Lower lobe of right lung (tissue), 2 donors: Measurements from ENCODE around the gene DUSP22. TPM values are rescaled to one million over a fixed set of nuclear protein-coding genes. Genes with fewer than 3 reads are reported as not detected.

Source experiments
- ATAC-seq, 2 donors: fragments of 200-7000 bp; cut with Tn5 transposase; one replicate each; pipeline ENCODE4 v1.9.1; 2020 to 2022; ENCODE audit warnings: mild to moderate bottlenecking in 2 of 2, moderate library complexity in 2 of 2
- DNase-seq: peaks from one replicate; pipeline ENCODE4 v3.0.0-alpha.2; 2020
- H3K27ac ChIP-seq: fragments of 200-600 bp; one replicate; pipeline ENCODE4 v1.8.0; 2022
- H3K27me3 ChIP-seq: fragments of 200-600 bp; one replicate; pipeline ENCODE4 v1.8.0; 2022; ENCODE audit warnings: low read depth
- H3K36me3 ChIP-seq: fragments of 200-600 bp; one replicate; pipeline ENCODE4 v1.8.0; 2022; ENCODE audit warnings: mild to moderate bottlenecking
- H3K4me1 ChIP-seq: fragments of 200-600 bp; one replicate; pipeline ENCODE4 v1.8.0; 2022
- H3K4me3 ChIP-seq: fragments of 200-600 bp; one replicate; pipeline ENCODE4 v1.8.0; 2022; ENCODE audit warnings: mild to moderate bottlenecking
- H3K9me3 ChIP-seq: fragments of 200-600 bp; one replicate; pipeline ENCODE4 v1.8.0; 2022
- intact Hi-C: fragments of 100-400 bp; cut with DNase I; formaldehyde crosslinking; loops from one replicate; pipeline ENCODE4 v1.11.0; 2022
- total RNA-seq: library from RNA; stranded (reverse); fragmentation: NEBNext Ultra II Directional; extraction: Animal tissue kit (Norgen Biotek cat#: 25700); gene quantifications from one replicate; pipeline ENCODE4 v1.2.1, GENCODE V29; 2021
- TF ChIP-seq, protein P1 (sequence below): fragments of 200-600 bp; IDR thresholded peaks from one replicate; pipeline ENCODE4 v1.8.0; 2022; ENCODE audit warnings: antibody characterized with exemption, mild to moderate bottlenecking
- donor health status: DM: no; HTN: yes; CAD: no; lungs with severe emphysema.

The DUSP22 gene
- total RNA-seq, 1 donor from 2014 or later = 66.4 TPM

DNA sequence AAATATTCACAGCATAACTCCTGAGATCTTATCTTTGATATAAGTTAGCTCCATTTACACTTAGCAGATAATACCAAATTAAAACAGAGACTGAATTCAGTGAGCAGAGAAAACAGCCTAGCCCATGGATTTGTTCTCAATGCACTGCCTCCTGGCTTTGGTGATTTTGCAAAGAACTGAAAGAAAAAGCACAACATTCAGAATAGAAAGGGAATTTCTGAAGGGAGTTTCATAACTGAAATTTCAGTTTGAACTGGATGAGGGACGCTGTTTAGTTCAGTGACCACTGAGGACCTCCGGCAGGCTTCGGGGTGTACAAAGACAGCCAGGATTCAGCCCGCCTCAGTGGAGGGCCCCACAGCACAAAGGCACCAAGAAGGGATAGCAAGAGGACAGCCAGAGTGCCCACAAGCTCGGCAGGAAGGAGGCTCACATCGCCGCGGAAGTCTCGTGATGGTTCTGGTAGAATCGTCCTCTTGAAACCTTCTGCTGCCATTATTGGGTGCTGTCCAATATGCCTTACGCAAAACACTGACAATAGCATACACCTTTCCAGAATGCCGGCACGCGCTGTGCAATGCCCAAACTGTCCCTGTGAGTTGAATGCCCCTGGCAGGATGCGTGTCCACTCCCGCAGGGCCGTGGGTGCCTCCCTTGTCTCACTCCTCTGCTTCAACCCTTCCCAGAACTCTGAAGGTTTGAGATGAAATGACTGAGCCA is 89.6 kb downstream of the DUSP22 start:
- no peaks in the 10 kb centered on the region for H3K9me3 ChIP-seq
- no peak overlapping the region for H3K4me3 ChIP-seq
- peaks cover 17% of the 10 kb centered on the region for H3K27me3 ChIP-seq
- intact Hi-C loops = no loop called here
- ATAC-seq (no peak), DNase-seq (no peak)
- H3K27ac ChIP-seq = no peak overlapping the region
- TF ChIP-seq, protein P1, sequence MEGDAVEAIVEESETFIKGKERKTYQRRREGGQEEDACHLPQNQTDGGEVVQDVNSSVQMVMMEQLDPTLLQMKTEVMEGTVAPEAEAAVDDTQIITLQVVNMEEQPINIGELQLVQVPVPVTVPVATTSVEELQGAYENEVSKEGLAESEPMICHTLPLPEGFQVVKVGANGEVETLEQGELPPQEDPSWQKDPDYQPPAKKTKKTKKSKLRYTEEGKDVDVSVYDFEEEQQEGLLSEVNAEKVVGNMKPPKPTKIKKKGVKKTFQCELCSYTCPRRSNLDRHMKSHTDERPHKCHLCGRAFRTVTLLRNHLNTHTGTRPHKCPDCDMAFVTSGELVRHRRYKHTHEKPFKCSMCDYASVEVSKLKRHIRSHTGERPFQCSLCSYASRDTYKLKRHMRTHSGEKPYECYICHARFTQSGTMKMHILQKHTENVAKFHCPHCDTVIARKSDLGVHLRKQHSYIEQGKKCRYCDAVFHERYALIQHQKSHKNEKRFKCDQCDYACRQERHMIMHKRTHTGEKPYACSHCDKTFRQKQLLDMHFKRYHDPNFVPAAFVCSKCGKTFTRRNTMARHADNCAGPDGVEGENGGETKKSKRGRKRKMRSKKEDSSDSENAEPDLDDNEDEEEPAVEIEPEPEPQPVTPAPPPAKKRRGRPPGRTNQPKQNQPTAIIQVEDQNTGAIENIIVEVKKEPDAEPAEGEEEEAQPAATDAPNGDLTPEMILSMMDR = no peak
- no peaks in the 10 kb centered on the region for H3K4me1 ChIP-seq
- H3K36me3 ChIP-seq = no peaks in the 10 kb centered on the region

DNA sequence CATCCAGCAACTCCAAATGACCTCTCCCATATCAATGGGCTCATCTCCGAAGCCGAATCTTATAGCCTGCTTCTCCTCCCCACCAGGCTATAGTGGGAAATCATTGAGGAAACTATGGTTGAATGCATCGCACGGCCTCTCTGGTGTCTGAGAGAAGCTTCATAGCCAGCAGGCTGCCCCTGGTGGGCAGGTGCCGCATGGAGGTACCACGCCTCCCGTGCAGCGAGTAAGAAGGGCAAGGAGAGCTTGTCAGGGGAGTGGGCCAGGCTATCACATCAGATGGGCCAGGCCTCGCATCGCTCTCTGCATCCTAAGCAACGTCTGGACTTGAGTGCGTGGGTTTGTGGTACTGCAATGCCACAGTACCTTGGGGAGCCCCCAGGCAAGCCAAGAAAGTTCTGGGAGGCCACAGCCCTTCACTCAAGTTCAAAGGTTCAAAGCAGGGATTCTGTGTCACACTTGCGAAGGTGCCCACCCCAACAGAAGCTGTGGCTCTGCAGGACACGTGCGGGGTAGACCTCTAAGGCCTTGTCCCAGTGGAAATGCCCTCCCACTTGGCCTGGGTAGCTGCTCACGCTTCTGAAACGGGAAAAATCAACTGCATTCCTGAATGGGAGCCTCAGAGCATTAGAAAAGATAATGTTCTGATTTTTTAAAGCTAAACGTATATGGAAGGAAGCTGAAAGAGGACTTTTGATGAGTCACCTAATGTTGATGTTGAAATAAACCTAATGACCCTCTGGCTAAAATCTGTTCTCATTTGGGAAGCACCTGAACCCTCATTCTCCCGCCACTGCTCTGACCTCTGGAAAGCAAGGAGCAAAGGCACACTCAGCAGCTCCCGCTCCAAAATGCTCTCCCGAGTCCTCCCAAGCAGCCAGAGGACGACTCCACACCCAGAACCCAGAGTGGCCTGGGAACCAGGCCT is 90.9 kb downstream of the DUSP22 start:
- DNase-seq (no peak), ATAC-seq (no peak)
- peaks cover 17% of the 10 kb centered on the region for H3K27me3 ChIP-seq

DNA sequence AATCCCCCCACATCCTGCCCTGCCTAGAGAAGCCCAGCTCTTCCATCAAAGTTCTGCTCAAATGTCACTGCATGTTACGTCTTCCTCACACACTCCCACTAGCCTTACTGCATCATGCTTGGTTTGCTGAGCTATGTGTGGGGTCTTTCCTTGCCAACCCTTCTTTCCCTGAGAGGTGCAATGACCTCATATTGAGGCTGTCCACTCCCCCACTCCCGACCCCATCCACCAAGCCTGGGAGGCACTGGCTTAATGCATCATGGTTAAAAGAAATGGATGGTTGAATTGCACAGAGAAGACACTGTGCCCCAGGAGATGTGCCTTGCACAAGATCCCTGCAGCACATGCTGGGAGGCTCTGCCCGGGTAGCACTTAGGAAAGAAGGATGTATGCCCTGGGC is 91.6 kb downstream of the DUSP22 start:
- ATAC-seq (no peak), DNase-seq (no peak)
- Histone ChIP-seq H3K36me3 (no peaks in the 10 kb centered on the region), H3K4me3 (no peak overlapping the region), H3K27ac (no peak overlapping the region), H3K4me1 (no peaks in the 10 kb centered on the region), H3K9me3 (no peaks in the 10 kb centered on the region), H3K27me3 (peaks cover 17% of the 10 kb centered on the region)
- intact Hi-C loops = no loop called here
- TF ChIP-seq, protein P1 = no peak

More for the DNA sequence above, 90.9 kb downstream of the DUSP22 start:
- TF ChIP-seq, protein P1 = no peak
- Histone ChIP-seq H3K4me3 (no peak overlapping the region), H3K4me1 (no peaks in the 10 kb centered on the region), H3K9me3 (no peaks in the 10 kb centered on the region), H3K36me3 (no peaks in the 10 kb centered on the region), H3K27ac (no peak overlapping the region)
- intact Hi-C loops = no loop called here

DNA sequence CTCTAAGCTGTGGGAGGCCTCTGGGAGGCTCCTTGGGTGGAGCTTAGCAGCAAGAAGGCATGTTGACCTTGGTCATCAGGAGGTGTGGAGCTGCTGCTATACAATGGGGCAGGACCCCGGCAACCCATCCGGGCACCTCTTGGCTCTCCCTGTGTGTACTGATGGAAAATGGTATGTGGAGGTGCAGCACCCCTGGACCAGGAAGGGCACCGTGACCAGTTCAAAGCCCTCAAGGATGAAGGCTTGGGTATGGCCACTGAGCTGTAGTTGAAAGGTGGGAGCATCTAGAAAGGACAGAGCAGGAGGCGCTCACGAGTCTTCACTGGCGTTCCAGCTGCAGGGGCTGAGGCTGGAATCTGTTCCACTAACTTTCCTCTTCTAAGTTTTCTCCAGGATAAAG is 92.6 kb downstream of the DUSP22 start:
- Histone ChIP-seq H3K9me3 (no peaks in the 10 kb centered on the region), H3K36me3 (no peaks in the 10 kb centered on the region), H3K4me1 (no peaks in the 10 kb centered on the region), H3K4me3 (no peak overlapping the region), H3K27ac (no peak overlapping the region), H3K27me3 (peaks cover 22% of the 10 kb centered on the region)
- TF ChIP-seq, protein P1 = no peak
- intact Hi-C loops = no loop called here
- ATAC-seq = no peak
- DNase-seq = no peak

DNA sequence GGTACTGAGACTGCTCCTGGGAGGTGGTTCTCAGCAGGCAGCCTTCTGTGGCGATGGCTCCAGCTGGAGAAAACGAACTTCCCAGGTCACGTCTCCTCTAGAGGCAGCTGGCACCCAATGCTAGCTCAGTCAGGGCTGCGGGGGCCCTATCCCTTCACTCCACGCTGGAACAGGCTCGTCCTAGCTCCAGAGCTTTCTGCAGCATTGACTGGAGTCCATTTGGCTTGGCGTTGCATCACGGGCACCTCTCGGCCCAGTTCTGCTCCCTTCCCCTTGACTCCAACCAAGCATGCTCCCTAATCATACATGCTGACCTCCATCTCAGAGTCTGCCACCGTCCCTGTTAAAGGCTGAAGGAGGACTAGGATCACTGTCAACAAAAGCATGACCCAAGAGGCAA is 93.3 kb downstream of the DUSP22 start:
- DNase-seq (no peak), ATAC-seq (no peak)
- no peak overlapping the region for H3K4me3 ChIP-seq
- H3K27ac ChIP-seq = no peak overlapping the region
- no peaks in the 10 kb centered on the region for H3K9me3 ChIP-seq
- intact Hi-C loops = no loop called here
- TF ChIP-seq, protein P1 = no peak
- no peaks in the 10 kb centered on the region for H3K36me3 ChIP-seq
- peaks cover 22% of the 10 kb centered on the region for H3K27me3 ChIP-seq
- H3K4me1 ChIP-seq = no peaks in the 10 kb centered on the region
